Adrenal gland (tissue), 12 donors: ENCODE data around the gene GATA3. TPM values are rescaled to one million over a fixed set of nuclear protein-coding genes. Genes with fewer than 3 reads are reported as not detected.

Source experiments
- DNase-seq, 7 donors: peaks; one replicate each; pipeline ENCODE4 v3.0.0-alpha.2; 2019 to 2020
- H3K27ac ChIP-seq, 5 donors: fragments of 200-600 bp; sonication (generic) in 4 of 5; 1 replicate in 3 of 5; 2 replicates in 2 of 5; pipeline versions ENCODE4 v1.5.1 to v1.8.0; 2016 to 2020; ENCODE audit warnings: mild to moderate bottlenecking in 1 of 5
- H3K27me3 ChIP-seq: fragments of 200-600 bp; 2 replicates; pipeline ENCODE4 v1.8.0; 2021
- H3K36me3 ChIP-seq, 2 donors: fragments of 200-600 bp; replicated peaks in 1 of 2; 1 replicate in 1 of 2; 2 replicates in 1 of 2; pipeline versions ENCODE4 v1.5.1 to v1.8.0; 2018 to 2022
- H3K4me1 ChIP-seq, 2 donors: fragments of 200-600 bp; replicated peaks in 1 of 2; 1 replicate in 1 of 2; 2 replicates in 1 of 2; pipeline versions ENCODE4 v1.5.1 to v1.8.0; 2018 to 2021
- H3K4me3 ChIP-seq, 4 donors: fragments of 200-600 bp; sonication (generic) in 3 of 4; one replicate each; pipeline ENCODE4 v1.5.1; 2016 to 2018
- H3K9me3 ChIP-seq, 3 donors: fragments of 200-600 bp; sonication (generic) in 1 of 3; replicated peaks in 1 of 3; 1 replicate in 2 of 3; 2 replicates in 1 of 3; pipeline versions ENCODE4 v1.5.1 to v1.8.0; 2016 to 2021
- CTCF ChIP-seq, 6 experiments: fragments of 450-650 bp in 4 of 6; fragments of 200-600 bp in 2 of 6; sonication (generic) in 1 of 6; IDR thresholded peaks; 1 replicate in 5 of 6; 2 replicates in 1 of 6; pipeline versions ENCODE4 v1.5.1 to v1.8.0; 2016 to 2021; ENCODE audit warnings: antibody characterized with exemption in 6 of 6, mild to moderate bottlenecking in 2 of 6, moderate library complexity in 1 of 6
- POLR2A ChIP-seq, 2 donors: fragments of 450-650 bp; IDR thresholded peaks; one replicate each; pipeline ENCODE4 v1.6.1; 2017; ENCODE audit warnings: antibody characterized with exemption in 2 of 2, mild to moderate bottlenecking in 2 of 2, moderate library complexity in 1 of 2
- WGBS, 4 donors: extraction: QIAGEN DNeasy Blood & Tissue Kit in 2 of 4; methylation state at CpG; one replicate each; pipeline versions ENCODE4 v1.1.5 to v1.1.7; 2013 to 2017; 5-methylcytosine and 5-hydroxymethylcytosine counted together
- intact Hi-C, 2 donors: fragments of 100-400 bp; cut with DNase I; formaldehyde crosslinking; loops; one replicate each; pipeline versions ENCODE4 v1.14.1 to v1.15.0; 2022 to 2023
- polyA plus RNA-seq, 3 donors: library from polyadenylated mRNA; stranded (reverse); fragments of 200-250 nt in 2 of 3; fragments of 350-450 nt in 1 of 3; fragmentation: Illumina TruSeq in 1 of 3; extraction: RNeasy Lipid Tissue Mini Kit (QIAGEN cat#74804) in 1 of 3; gene quantifications; one replicate each; pipeline ENCODE4 v1.2.3, GENCODE V29; 2013 to 2014
- total RNA-seq, 9 donors: library from RNA; depleted of rRNA in 4 of 9; stranded (reverse); fragments of >200 nt in 4 of 9; fragments of 120-200 nt in 1 of 9; fragmentation: NEBNext Ultra II Directional in 1 of 9; extraction: Animal tissue kit (Norgen Biotek cat#: 25700) in 1 of 9; gene quantifications; one replicate each; pipeline versions ENCODE4 v1.1.0 to v1.2.4, GENCODE V29; 2013 to 2023
- donor health status: healthy with polysubstance abuse.
- donor health status: Bipolar disorder and iron deficiency.
- donor health status: DM: yes; HTN: yes; CAD: no.
- donor health status: DM: no; HTN: no; CAD: no.
- donor health status: DM: no; HTN: no; CAD: no.
- donor health status: DM: yes; HTN: yes; CAD: no.

GATA3 gene
- total and polyA plus RNA-seq, 12 donors: 1.8 to 11.6 (median 4.7) TPM

- no peak for DNase-seq
- intact Hi-C loops: no loop called here
- Histone ChIP-seq H3K36me3 (no peaks in the 10 kb centered on the region), H3K4me3 (peak overlapping the region in 1 of 4 donors; percentile 39), H3K9me3 (no peaks in the 10 kb centered on the region), H3K27me3 (peaks cover 86% of the 10 kb centered on the region), H3K4me1 (peaks cover 26 to 42% of the 10 kb centered on the region in 2 donors), H3K27ac (peak overlapping the region in 1 of 5 donors; percentile 71)
- WGBS, 4 donors: 6 to 8% (median 7%) methylated on average over 28 to 51 of the region's 51 CpGs
- TF ChIP-seq POLR2A (IDR thresholded peaks at IDR 0.05) (no peak), CTCF (IDR thresholded peaks at IDR 0.05) (no peak)
These were observed 5.2 kb upstream of the GATA3 start for GRCh38 chr10:8049045-8049864.

- 1 to 2% (median 2%) methylated on average over 38 to 68 of the region's 68 CpGs for WGBS, 4 donors
- DNase-seq: no peak
- H3K4me1 ChIP-seq: peaks cover 25 to 36% of the 10 kb centered on the region in 2 donors
- peak overlapping the region in 1 of 4 donors; percentile 39 for H3K4me3 ChIP-seq
- H3K27me3 ChIP-seq: peaks cover 78% of the 10 kb centered on the region
- no peaks in the 10 kb centered on the region for H3K9me3 ChIP-seq
- TF ChIP-seq POLR2A (IDR thresholded peaks at IDR 0.05) (no peak), CTCF (IDR thresholded peaks at IDR 0.05) (no peak)
- H3K36me3 ChIP-seq: no peaks in the 10 kb centered on the region
- H3K27ac ChIP-seq: peak overlapping the region in 1 of 5 donors; percentile 71
- intact Hi-C loops: loop anchor here in 1 of 2 donors (10.0 kb wide), 1 partner anchor 165 kb away; no protein-coding TSS in a partner anchor
These were observed 4.5 kb upstream of the GATA3 start for GRCh38 chr10:8049865-8050555.

GRCh38 chr10:8050556-8051108 lies 3.9 kb upstream of the GATA3 start:
- H3K4me1 ChIP-seq: peaks cover 24 to 31% of the 10 kb centered on the region in 2 donors
- DNase-seq: no peak
- no peaks in the 10 kb centered on the region for H3K36me3 ChIP-seq
- intact Hi-C loops: loop anchor here in 1 of 2 donors (10.0 kb wide), 1 partner anchor 166 kb away; no protein-coding TSS in a partner anchor
- H3K27ac ChIP-seq: peak overlapping the region in 1 of 5 donors; percentile 71
- WGBS, 4 donors: 1 to 3% (median 2%) methylated on average over 27 to 60 of the region's 60 CpGs; no CpG with 5 or more reads in 1 of the 4 donors
- peaks cover 72% of the 10 kb centered on the region for H3K27me3 ChIP-seq
- H3K4me3 ChIP-seq: peak overlapping the region in 1 of 4 donors; percentile 39
- H3K9me3 ChIP-seq: no peaks in the 10 kb centered on the region
- TF ChIP-seq POLR2A (IDR thresholded peaks at IDR 0.05) (no peak), CTCF (IDR thresholded peaks at IDR 0.05) (no peak)
